Panc1 (cell line): ENCODE measurements around the gene MYL3. TPM values are rescaled to one million over a fixed set of nuclear protein-coding genes. Genes with fewer than 3 reads are reported as not detected.

ENCODE experiments used
- ATAC-seq: fragments of 200-7000 bp; cut with Tn5 transposase; 2 replicates; pipeline ENCODE4 v1.9.1; 2020; ENCODE audit warnings: mild to moderate bottlenecking, moderate library complexity
- BruUV-seq: library from RNA; stranded (reverse); fragments of 400-500 nt; replicated peaks from 2 replicates; lab custom pipeline; 2021; lab: Mats Ljungman, UMichigan
- CTCF ChIA-PET: fragments of 300-600 bp; sonication (Branson Sonifier 250); formaldehyde crosslinking; loops from one replicate; lab custom pipeline; 2022; ENCODE audit warnings: antibody characterized with exemption; lab: Charles Lee
- POLR2A ChIA-PET: fragments of 300-600 bp; sonication (Branson Sonifier 250); formaldehyde crosslinking; loops from one replicate; lab custom pipeline; 2022; ENCODE audit warnings: antibody characterized with exemption; lab: Charles Lee
- DNase-seq: peaks from one replicate; pipeline ENCODE4 v3.0.0-alpha.2; 2010; ENCODE audit warnings: low read depth, low spot score
- H3K27ac ChIP-seq: 2 replicates; pipeline ENCODE4 v1.5.1; 2011; ENCODE audit warnings: mild to moderate bottlenecking, low read length, inconsistent platforms
- H3K27me3 ChIP-seq: fragments of 200-500 bp; sonication (Bioruptor generic); 2 replicates; pipeline ENCODE4 v1.6.0; 2014; ENCODE audit warnings: low read length, inconsistent platforms; ENCODE audit not compliant: control insufficient read depth, insufficient read depth
- H3K36me3 ChIP-seq: fragments of 200-500 bp; sonication (Bioruptor generic); 2 replicates; pipeline ENCODE4 v1.5.1; 2014; ENCODE audit warnings: inconsistent platforms, mild to moderate bottlenecking, low read length, moderate library complexity; ENCODE audit not compliant: control insufficient read depth, insufficient read depth
- H3K4me1 ChIP-seq: 2 replicates; pipeline ENCODE4 v1.5.1; 2011; ENCODE audit warnings: inconsistent platforms, mild to moderate bottlenecking, low read length, moderate library complexity; ENCODE audit not compliant: control insufficient read depth, insufficient read depth
- H3K4me3 ChIP-seq, 2 experiments: 2 replicates each; pipeline ENCODE4 v1.5.1; 2011 to 2012; ENCODE audit warnings: low read depth in 2 of 2, low read length in 2 of 2, mild to moderate bottlenecking in 2 of 2, inconsistent platforms in 1 of 2, moderate library complexity in 1 of 2
- H3K9me3 ChIP-seq: fragments of 200-500 bp; sonication (Bioruptor generic); 2 replicates; pipeline ENCODE4 v1.5.1; 2014; ENCODE audit warnings: low read depth, mild to moderate bottlenecking, inconsistent platforms, low read length, moderate library complexity; ENCODE audit not compliant: control insufficient read depth, insufficient read depth
- CTCF ChIP-seq: fragments of 450-650 bp; IDR thresholded peaks from 2 replicates; pipeline ENCODE4 v1.5.1; 2017; ENCODE audit warnings: mild to moderate bottlenecking
- POLR2AphosphoS5 ChIP-seq: IDR thresholded peaks from 2 replicates; pipeline ENCODE4 v1.6.1; 2012; ENCODE audit warnings: mild to moderate bottlenecking, low read depth, low read length, moderate library complexity
- REST ChIP-seq, 2 experiments: IDR thresholded peaks; 2 replicates each; pipeline ENCODE4 v1.6.1; 2011 to 2012; ENCODE audit warnings: low read depth in 2 of 2, control low read depth in 1 of 2, low read length in 1 of 2, mild to moderate bottlenecking in 1 of 2, moderate library complexity in 1 of 2; ENCODE audit not compliant: insufficient read depth in 1 of 2
- SIN3A ChIP-seq: IDR thresholded peaks from 2 replicates; pipeline ENCODE4 v1.6.1; 2012; ENCODE audit warnings: low read depth, mild to moderate bottlenecking, low read length, moderate library complexity, borderline replicate concordance; ENCODE audit not compliant: insufficient read depth
- TCF7L2 ChIP-seq: IDR thresholded peaks from 2 replicates; pipeline ENCODE4 v1.6.1; 2011; ENCODE audit warnings: mild to moderate bottlenecking, low read depth, low read length, inconsistent platforms
- in situ Hi-C: cut with HindIII; loops from 2 replicates; pipeline ENCODE4 v1.10.0; 2016; ENCODE audit warnings: low sequenced_read_pairs, low pct_unique_long_range_greater_than_20kb
- intact Hi-C: fragments of 100-400 bp; cut with micrococcal nuclease; formaldehyde crosslinking; loops from one replicate; pipeline ENCODE4 v1.10.0; 2022; ENCODE audit not compliant: unreplicated experiment
- total RNA-seq: library from RNA; stranded (reverse); gene quantifications from one replicate; pipeline ENCODE4 v1.2.1, GENCODE V29; 2021; ENCODE audit not compliant: unreplicated experiment

Gene MYL3
- total RNA-seq, 1 experiment from 2014 or later = not detected

DNA sequence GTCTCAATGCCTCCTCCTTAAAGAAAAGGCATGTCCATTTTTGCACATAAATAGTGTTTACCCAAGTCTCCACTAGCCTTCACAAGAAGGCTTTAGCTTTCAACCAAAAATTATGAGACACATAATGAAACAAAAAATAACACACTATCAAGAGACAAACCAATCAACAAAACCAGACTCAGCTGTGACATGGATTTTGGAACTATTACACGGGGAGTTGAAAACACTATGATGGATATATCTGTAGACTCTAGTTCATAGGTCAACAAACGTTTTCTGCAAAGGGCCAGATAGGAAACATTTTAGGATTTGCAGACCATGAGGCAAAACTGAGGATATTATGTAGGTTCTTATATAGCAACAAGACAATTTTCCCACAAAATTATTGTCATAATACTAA, 24.9 kb downstream of the MYL3 start:
- Histone ChIP-seq H3K9me3 (peaks cover 3% of the 10 kb centered on the region; the same call in 1 of the 2 replicates), H3K36me3 (no peaks in the 10 kb centered on the region), H3K27ac (no peak overlapping the region), H3K4me3 (no peak overlapping the region), H3K27me3 (no peaks in the 10 kb centered on the region), H3K4me1 (no peaks in the 10 kb centered on the region)
- ATAC-seq (no peak), DNase-seq (no peak)
- intact Hi-C loops (no loop called here), in situ Hi-C loops (no loop called here)
- no TSS peak for BruUV-seq
- ChIA-PET CTCF (no interaction called here), POLR2A (interaction anchor here (0.6 kb wide), 1 partner anchor 13 kb away, joined by 4 read pairs; no protein-coding TSS in a partner anchor)
- TF ChIP-seq POLR2AphosphoS5 = no peak
- no peak for TF ChIP-seq CTCF
- no peak for TF ChIP-seq TCF7L2
- no peak for TF ChIP-seq REST (IDR thresholded peaks at IDR 0.05; ENCODE audit: insufficient read depth in 1 of 2, low read depth in 2 of 2, low read length in 1 of 2)
- TF ChIP-seq SIN3A = no peak

DNA sequence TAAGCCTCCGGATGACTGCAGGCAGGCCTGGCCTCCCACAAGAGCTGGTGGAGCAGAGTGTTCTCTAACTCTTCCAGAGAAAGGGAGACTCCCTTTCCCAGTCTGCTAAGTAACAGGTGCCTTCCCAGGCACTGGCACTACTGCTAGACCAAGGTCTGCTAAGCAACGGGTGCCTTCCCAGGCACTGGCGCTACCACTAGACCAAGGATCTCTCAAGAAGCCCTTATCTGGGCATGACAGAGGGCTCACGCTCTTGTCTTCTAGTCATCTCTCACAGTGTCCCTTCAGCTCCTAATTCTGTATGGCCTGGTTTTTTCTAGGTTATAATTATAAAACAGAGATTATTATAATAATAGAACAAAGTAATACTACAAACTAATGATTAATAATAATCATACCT, 27.8 kb downstream of the MYL3 start:
- no peak for ATAC-seq
- POLR2A ChIA-PET = no interaction called here

GRCh38 chr3:46835054-46835453, 28.2 kb downstream of the MYL3 start:
- intact Hi-C loops (no loop called here), in situ Hi-C loops (no loop called here)
- ChIA-PET POLR2A (no interaction called here), CTCF (no interaction called here)
- TF ChIP-seq TCF7L2 = no peak
- Histone ChIP-seq H3K4me1 (no peaks in the 10 kb centered on the region), H3K9me3 (peaks cover 3% of the 10 kb centered on the region; the same call in 1 of the 2 replicates), H3K36me3 (no peaks in the 10 kb centered on the region), H3K27ac (no peak overlapping the region), H3K4me3 (no peak overlapping the region), H3K27me3 (no peaks in the 10 kb centered on the region)
- no TSS peak for BruUV-seq
- ATAC-seq (no peak), DNase-seq (no peak)

More for the DNA sequence above, 27.8 kb downstream of the MYL3 start:
- no peaks in the 10 kb centered on the region for H3K27me3 ChIP-seq
- H3K4me1 ChIP-seq = no peaks in the 10 kb centered on the region
- no peaks in the 10 kb centered on the region for H3K36me3 ChIP-seq
- in situ Hi-C loops (no loop called here), intact Hi-C loops (no loop called here)
- no peak overlapping the region for H3K4me3 ChIP-seq
- no peak for DNase-seq
- no TSS peak for BruUV-seq
- peaks cover 3% of the 10 kb centered on the region; the same call in 1 of the 2 replicates for H3K9me3 ChIP-seq
- CTCF ChIA-PET = no interaction called here
- no peak overlapping the region for H3K27ac ChIP-seq
- no peak for TF ChIP-seq POLR2AphosphoS5
- no peak for TF ChIP-seq SIN3A
